ENCODE results near the gene NPR2.

NPR2 gene

DNA sequence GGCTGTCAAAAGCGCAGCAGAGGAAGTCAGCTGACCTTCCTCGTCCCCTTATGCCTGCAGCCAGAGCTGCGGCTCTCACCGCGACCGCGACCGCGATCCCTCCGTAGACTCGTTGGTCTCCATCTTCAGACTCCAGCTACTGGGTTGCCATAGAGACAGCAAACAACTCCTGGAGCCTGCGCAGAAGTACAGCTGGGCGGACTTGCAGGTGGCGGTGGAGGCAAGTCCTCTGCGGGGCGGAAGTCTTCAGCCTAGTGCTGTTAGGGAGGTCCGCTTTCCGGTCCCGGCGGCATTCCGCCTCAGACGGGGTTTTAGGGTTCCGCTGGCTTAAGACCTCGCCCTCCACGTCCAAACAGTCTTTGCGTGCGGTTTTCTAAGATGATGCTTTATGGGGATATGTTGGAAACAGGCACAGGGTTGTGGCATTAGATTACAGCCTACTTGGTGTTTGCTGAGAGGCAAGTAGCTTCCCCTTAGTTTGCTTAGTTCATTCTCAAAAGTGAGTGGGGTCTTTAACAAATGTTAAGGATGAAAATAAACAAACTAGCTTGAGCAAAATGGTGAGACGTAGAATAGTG, 20.7 kb downstream of the NPR2 start, which contains the start of gene SPAG8:
TSS of gene SPAG8 (minus strand) at position 238 of the 578 bp plus-strand sequence. CDS start at position 123, 115 bp downstream.
- TF ChIP-seq, protein P1, sequence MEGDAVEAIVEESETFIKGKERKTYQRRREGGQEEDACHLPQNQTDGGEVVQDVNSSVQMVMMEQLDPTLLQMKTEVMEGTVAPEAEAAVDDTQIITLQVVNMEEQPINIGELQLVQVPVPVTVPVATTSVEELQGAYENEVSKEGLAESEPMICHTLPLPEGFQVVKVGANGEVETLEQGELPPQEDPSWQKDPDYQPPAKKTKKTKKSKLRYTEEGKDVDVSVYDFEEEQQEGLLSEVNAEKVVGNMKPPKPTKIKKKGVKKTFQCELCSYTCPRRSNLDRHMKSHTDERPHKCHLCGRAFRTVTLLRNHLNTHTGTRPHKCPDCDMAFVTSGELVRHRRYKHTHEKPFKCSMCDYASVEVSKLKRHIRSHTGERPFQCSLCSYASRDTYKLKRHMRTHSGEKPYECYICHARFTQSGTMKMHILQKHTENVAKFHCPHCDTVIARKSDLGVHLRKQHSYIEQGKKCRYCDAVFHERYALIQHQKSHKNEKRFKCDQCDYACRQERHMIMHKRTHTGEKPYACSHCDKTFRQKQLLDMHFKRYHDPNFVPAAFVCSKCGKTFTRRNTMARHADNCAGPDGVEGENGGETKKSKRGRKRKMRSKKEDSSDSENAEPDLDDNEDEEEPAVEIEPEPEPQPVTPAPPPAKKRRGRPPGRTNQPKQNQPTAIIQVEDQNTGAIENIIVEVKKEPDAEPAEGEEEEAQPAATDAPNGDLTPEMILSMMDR (IDR thresholded peaks at IDR 0.05; ENCODE audit: low read depth, low read length): no peak
- peak; percentile 89 for DNase-seq (ENCODE audit: extremely low read depth, low read depth)

DNA sequence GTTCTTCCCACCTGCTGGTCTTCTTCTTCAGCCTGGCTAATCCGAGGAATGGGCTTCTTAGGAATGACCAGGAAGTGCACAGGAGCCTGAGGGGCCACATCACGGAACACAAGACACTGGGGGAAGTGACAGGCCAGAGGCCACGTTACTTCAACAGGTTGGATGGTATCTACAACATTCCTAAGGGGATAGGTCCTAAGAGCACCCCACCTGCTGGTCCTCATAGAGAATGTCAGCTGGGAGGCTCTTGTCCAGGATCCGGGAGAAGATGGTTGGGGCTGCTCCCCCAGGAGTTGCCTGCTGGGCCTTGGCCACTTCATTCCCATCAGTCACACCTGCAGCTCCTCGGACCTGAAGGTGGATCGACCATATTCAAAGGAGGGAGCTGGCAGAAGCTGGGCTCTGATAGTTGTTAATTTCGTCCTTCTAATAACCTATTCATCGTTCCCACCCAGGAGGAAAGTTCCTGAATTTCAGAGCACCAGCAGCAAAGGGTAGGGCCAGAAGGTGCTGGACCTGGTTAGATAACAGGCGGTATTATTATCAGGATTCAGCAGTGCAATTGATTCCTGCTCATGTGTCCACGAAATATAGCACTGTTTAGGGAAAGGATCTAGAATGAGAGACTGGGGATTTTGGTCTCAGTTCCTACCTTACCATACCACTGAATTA, 22.2 kb downstream of the NPR2 start:
- TF ChIP-seq, protein P1 (IDR thresholded peaks at IDR 0.05; ENCODE audit: low read depth, low read length): peak; percentile 17
- no peak for DNase-seq (ENCODE audit: extremely low read depth, low read depth)

DNA sequence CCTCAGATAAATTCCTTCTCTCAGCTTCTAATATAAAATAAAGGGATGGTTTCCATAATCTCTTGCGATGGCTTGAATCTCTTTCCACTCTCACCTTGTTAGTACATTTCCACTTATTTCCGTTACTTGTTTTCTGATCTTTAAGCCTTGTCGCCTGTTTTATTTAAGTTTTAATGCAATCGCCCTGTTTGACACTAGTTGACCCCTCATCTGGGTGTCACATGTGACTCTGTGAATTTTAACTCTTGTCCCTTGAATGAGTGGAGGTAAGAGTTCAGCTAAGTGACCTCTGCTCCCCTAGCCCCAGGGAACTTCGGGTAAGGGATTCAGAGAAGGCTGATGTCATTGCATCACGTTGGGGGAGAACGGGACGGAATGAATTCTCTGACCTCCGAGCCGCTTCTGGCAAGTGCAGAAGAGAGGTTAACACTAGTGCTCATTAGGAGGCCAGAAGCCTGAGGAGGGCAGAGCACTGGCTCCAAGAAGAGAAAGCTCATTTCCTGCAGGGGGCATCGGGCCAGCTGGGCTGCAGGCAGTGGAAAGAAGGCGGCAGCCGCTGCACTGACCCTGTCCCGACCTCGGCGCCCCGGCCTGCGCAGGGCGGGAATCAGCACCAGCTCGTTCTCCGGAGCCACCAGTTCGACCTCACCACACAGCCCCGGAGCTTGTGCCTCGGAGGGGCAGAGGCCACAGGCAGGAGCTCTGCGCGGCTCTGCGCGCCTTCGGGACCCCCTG, 22.9 kb downstream of the NPR2 start:
- DNase-seq (ENCODE audit: extremely low read depth, low read depth): no peak
- TF ChIP-seq, protein P1 (IDR thresholded peaks at IDR 0.05; ENCODE audit: low read depth, low read length): peak; percentile 52

DNA sequence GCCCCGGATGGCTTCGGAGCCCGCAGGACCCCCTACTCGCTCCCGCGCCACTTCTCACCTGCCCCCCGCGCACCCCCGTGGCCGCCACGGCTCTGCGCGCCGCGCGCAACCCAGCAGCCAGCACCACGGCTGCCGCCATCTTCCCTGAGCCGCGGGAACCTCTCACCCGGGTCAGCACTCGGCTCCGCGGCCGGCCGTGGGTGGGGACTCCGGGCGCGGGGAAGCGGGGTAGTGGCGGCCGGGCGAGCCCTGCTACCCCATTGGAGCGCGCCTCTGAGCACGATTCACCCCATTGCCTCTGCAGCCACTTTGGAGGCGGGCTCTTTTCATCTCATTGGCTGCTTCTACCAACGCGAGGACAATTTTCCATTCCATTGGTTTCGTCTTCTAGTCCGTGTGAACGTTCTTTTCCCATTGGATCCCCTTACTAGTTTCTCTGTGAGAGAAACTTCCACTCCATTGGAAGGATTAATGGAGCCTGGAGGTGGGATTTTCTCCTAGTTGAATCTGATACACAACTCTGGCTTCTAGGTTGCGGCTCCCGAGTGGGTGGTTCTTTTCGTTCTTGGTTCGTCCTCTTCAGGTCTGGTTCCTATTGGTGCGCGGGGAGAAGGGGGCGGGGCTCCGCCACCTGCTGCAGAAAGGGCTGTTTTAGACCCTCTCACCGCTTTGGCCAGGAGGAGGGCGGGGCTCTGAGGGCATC, 23.6 kb downstream of the NPR2 start, which contains the start of gene HINT2:
TSS of gene HINT2 (minus strand) at position 202 of the 703 bp plus-strand sequence. CDS start at position 139, 63 bp downstream.
- peak; percentile 97 for DNase-seq (ENCODE audit: extremely low read depth, low read depth)
- TF ChIP-seq, protein P1 (IDR thresholded peaks at IDR 0.05; ENCODE audit: low read depth, low read length): no peak

DNA sequence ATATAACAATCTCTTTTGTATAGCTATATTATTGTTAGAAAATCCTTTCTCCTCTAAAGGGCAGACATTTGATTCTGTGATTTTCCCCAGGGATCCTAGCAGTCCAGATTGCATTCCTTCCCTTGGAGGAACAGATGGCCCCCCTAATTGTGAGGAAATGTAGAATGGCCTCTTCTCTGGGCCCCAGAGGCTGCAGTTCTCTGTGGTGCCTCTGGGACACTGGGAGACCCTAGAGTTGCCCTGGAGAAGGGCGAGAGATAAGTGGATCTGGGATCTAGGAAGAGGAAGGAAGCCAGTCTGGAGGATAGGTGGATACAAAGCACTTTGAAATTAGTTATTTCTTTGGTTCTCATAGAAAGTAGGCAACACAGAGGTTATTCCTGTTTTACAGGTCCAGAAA, 25.3 kb downstream of the NPR2 start:
- TF ChIP-seq, protein P1 (IDR thresholded peaks at IDR 0.05; ENCODE audit: low read depth, low read length): no peak; the same call in 1 of the 2 replicates
- no peak for DNase-seq (ENCODE audit: extremely low read depth, low read depth)

DNA sequence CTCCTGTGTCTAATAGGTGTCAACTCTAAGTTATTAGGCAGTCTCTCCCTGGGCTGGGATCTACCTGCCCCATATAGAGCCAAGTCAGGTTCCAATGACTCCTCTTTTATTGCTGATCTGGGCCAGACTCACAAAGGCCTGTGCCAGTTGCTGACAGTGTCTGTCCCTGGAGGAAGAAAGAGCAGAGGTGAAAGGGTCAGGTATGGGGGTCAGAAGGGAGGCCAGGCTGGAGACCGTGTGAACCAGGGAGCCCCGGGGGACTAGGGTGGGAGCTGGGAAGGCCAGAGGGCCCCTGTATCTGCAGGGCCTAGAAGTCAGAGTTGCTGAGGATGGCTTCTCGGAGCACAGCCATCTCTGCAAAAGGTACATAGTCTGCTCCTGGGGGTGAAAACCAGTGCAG, 26.9 kb downstream of the NPR2 start:
- TF ChIP-seq, protein P1 (IDR thresholded peaks at IDR 0.05; ENCODE audit: low read depth, low read length): no peak

More for the DNA sequence above, 26.9 kb downstream of the NPR2 start:
- DNase-seq (ENCODE audit: extremely low read depth, low read depth): no peak
